IPS-NIHi11 (cell line): ENCODE measurements around the gene CPHXL2.

Experiments used
- DNase-seq: peaks from one replicate; pipeline ENCODE4 v3.0.0; 2012; ENCODE audit warnings: mixed read lengths, low spot score

CPHXL2 gene

GRCh38 chr16:75676909-75677308 lies at the start of gene CPHXL2:
TSS of gene CPHXL2 (minus strand) at chr16:75677009. CDS start at chr16:75676999, 10 bp downstream.
- DNase-seq, result no peak

- DNase-seq, result no peak
Measured at GRCh38 chr16:75726390-75726789, 49.6 kb upstream of the CPHXL2 start, which contains the start of gene CPHXL. TSS of gene CPHXL (minus strand) at chr16:75726490. CDS start at chr16:75726442, 48 bp downstream.

GRCh38 chr16:75718452-75718851 lies 41.6 kb upstream of the CPHXL2 start:
- DNase-seq, result no peak

GRCh38 chr16:75714661-75715060 lies 37.9 kb upstream of the CPHXL2 start:
- DNase-seq, result no peak

GRCh38 chr16:75710344-75710743 lies 33.5 kb upstream of the CPHXL2 start:
- DNase-seq, result no peak

- DNase-seq, result no peak
Measured at GRCh38 chr16:75703306-75703705, 26.5 kb upstream of the CPHXL2 start.

- no peak for DNase-seq
Measured at GRCh38 chr16:75702242-75702641, 25.4 kb upstream of the CPHXL2 start.

- DNase-seq, result no peak
Measured at GRCh38 chr16:75701361-75701760, 24.6 kb upstream of the CPHXL2 start, which contains the start of gene DUXB. TSS of gene DUXB (minus strand) at chr16:75701461. CDS start at chr16:75701418, 43 bp downstream.

GRCh38 chr16:75697571-75697970 lies 20.8 kb upstream of the CPHXL2 start:
- no peak for DNase-seq

- peak; percentile 45 for DNase-seq
Measured at GRCh38 chr16:75695708-75696107, 18.9 kb upstream of the CPHXL2 start.

- no peak for DNase-seq
Measured at GRCh38 chr16:75687361-75687760, 10.6 kb upstream of the CPHXL2 start.

- DNase-seq, result no peak
Measured at GRCh38 chr16:75682308-75682707, 5.5 kb upstream of the CPHXL2 start.

- no peak for DNase-seq
Measured at GRCh38 chr16:75679366-75679765, 2.6 kb upstream of the CPHXL2 start.

GRCh38 chr16:75667503-75667902 lies 9.3 kb downstream of the CPHXL2 start:
- no peak for DNase-seq

GRCh38 chr16:75660726-75661302 lies 16.0 kb downstream of the CPHXL2 start:
- no peak for DNase-seq

GRCh38 chr16:75660321-75660720 lies 16.5 kb downstream of the CPHXL2 start:
- DNase-seq, result no peak

GRCh38 chr16:75658175-75658574 lies 18.6 kb downstream of the CPHXL2 start:
- DNase-seq, result no peak

GRCh38 chr16:75653922-75654321 lies 22.9 kb downstream of the CPHXL2 start:
- no peak for DNase-seq

- peak; percentile 82 for DNase-seq
Measured at GRCh38 chr16:75648265-75649076, 28.3 kb downstream of the CPHXL2 start.

- peak; percentile 96 for DNase-seq
Measured at GRCh38 chr16:75647492-75648264, 29.1 kb downstream of the CPHXL2 start, which contains the start of the genes KARS1 and TERF2IP. TSS of gene KARS1 (minus strand) at chr16:75647665. CDS start at chr16:75647639, 26 bp downstream. TSS of gene TERF2IP (plus strand) at chr16:75647773. CDS start at chr16:75647883, 110 bp downstream.

- no peak for DNase-seq
Measured at GRCh38 chr16:75647112-75647491, 29.7 kb downstream of the CPHXL2 start.

GRCh38 chr16:75644240-75645012 lies 32.4 kb downstream of the CPHXL2 start:
- DNase-seq, result no peak
